H9 (cell line): Measurements from ENCODE around the gene WDR20. TPM values are rescaled to one million over a fixed set of nuclear protein-coding genes. Genes with fewer than 3 reads are reported as not detected.

Source experiments
- DNase-seq: peaks from one replicate; pipeline ENCODE4 v3.0.0-alpha.2; 2017
- H2AFZ ChIP-seq: one replicate; pipeline ENCODE4 v1.6.1; 2013; ENCODE audit warnings: mild to moderate bottlenecking, low read length, control low read depth, moderate library complexity
- H2AK5ac ChIP-seq: 2 replicates; pipeline ENCODE4 v1.6.1; 2013; ENCODE audit warnings: low read length, control low read depth, mixed read lengths; ENCODE audit not compliant: insufficient read length
- H2BK120ac ChIP-seq: one replicate; pipeline ENCODE4 v1.6.1; 2013; ENCODE audit warnings: low read depth, mild to moderate bottlenecking, low read length, control low read depth, inconsistent platforms; ENCODE audit not compliant: poor library complexity, severe bottlenecking
- H2BK12ac ChIP-seq: 2 replicates; pipeline ENCODE4 v1.6.1; 2013; ENCODE audit warnings: low read length, control low read depth, mixed read lengths, low read depth; ENCODE audit not compliant: insufficient read length
- H2BK15ac ChIP-seq: 2 replicates; pipeline ENCODE4 v1.6.1; 2013; ENCODE audit warnings: low read depth, low read length, control low read depth
- H2BK20ac ChIP-seq: one replicate; pipeline ENCODE4 v1.6.1; 2013; ENCODE audit warnings: low read depth, mild to moderate bottlenecking, low read length, control low read depth, inconsistent platforms; ENCODE audit not compliant: poor library complexity, severe bottlenecking
- H2BK5ac ChIP-seq: 2 replicates; pipeline ENCODE4 v1.6.1; 2013; ENCODE audit warnings: low read length, control low read depth, mixed read lengths; ENCODE audit not compliant: insufficient read length
- H3K14ac ChIP-seq: 2 replicates; pipeline ENCODE4 v1.6.1; 2013; ENCODE audit warnings: low read length, control low read depth; ENCODE audit not compliant: insufficient read depth
- H3K18ac ChIP-seq: 2 replicates; pipeline ENCODE4 v1.6.1; 2013; ENCODE audit warnings: low read depth, mild to moderate bottlenecking, mixed read lengths, low read length, control low read depth; ENCODE audit not compliant: insufficient read length
- H3K23ac ChIP-seq: 2 replicates; pipeline ENCODE4 v1.6.1; 2013; ENCODE audit warnings: low read length, control low read depth, mixed read lengths, low read depth; ENCODE audit not compliant: insufficient read length
- H3K23me2 ChIP-seq: 2 replicates; pipeline ENCODE4 v1.6.1; 2013; ENCODE audit warnings: low read depth, mild to moderate bottlenecking, mixed read lengths, low read length, control low read depth; ENCODE audit not compliant: insufficient read length, poor library complexity, severe bottlenecking
- H3K27ac ChIP-seq: 2 replicates; pipeline ENCODE4 v1.5.1; 2013; ENCODE audit warnings: low read length, control low read depth, mixed read lengths, low read depth; ENCODE audit not compliant: insufficient read length
- H3K27me3 ChIP-seq: 2 replicates; pipeline ENCODE4 v1.6.1; 2013; ENCODE audit warnings: low read length, control low read depth, inconsistent platforms; ENCODE audit not compliant: insufficient read depth
- H3K4ac ChIP-seq: 2 replicates; pipeline ENCODE4 v1.6.1; 2013; ENCODE audit warnings: low read depth, mild to moderate bottlenecking, control low read depth, inconsistent platforms, low read length, moderate library complexity
- H3K4me1 ChIP-seq: 2 replicates; pipeline ENCODE4 v1.6.1; 2013; ENCODE audit warnings: low read length, control low read depth, inconsistent platforms; ENCODE audit not compliant: insufficient read depth
- H3K4me2 ChIP-seq: 2 replicates; pipeline ENCODE4 v1.6.1; 2013; ENCODE audit warnings: low read length, control low read depth, mixed read lengths; ENCODE audit not compliant: insufficient read length, insufficient read depth
- H3K56ac ChIP-seq: 2 replicates; pipeline ENCODE4 v1.6.1; 2013; ENCODE audit warnings: low read depth, mild to moderate bottlenecking, mixed read lengths, low read length, control low read depth; ENCODE audit not compliant: insufficient read length
- H3K79me1 ChIP-seq: 2 replicates; pipeline ENCODE4 v1.6.1; 2013; ENCODE audit warnings: low read depth, mild to moderate bottlenecking, moderate library complexity, low read length, control low read depth, inconsistent platforms; ENCODE audit not compliant: insufficient read depth, poor library complexity, severe bottlenecking
- H3K79me2 ChIP-seq: 2 replicates; pipeline ENCODE4 v1.6.1; 2013; ENCODE audit warnings: low read length, control low read depth, inconsistent platforms; ENCODE audit not compliant: insufficient read depth
- H3K9ac ChIP-seq: 2 replicates; pipeline ENCODE4 v1.6.1; 2013; ENCODE audit warnings: low read length, control low read depth, mixed read lengths; ENCODE audit not compliant: insufficient read length; ENCODE audit errors: extremely low read depth
- H3K9me3 ChIP-seq: one replicate; pipeline ENCODE4 v1.6.1; 2013; ENCODE audit warnings: low read depth, low read length, inconsistent platforms; ENCODE audit not compliant: control insufficient read depth
- H3T11ph ChIP-seq: one replicate; pipeline ENCODE4 v1.6.1; 2013; ENCODE audit warnings: mild to moderate bottlenecking, low read length, control low read depth, inconsistent platforms
- H4K20me1 ChIP-seq: one replicate; pipeline ENCODE4 v1.6.1; 2013; ENCODE audit not compliant: control insufficient read depth, insufficient read length, insufficient read depth
- H4K5ac ChIP-seq: 2 replicates; pipeline ENCODE4 v1.6.1; 2013; ENCODE audit warnings: low read depth, mild to moderate bottlenecking, mixed read lengths, low read length, control low read depth; ENCODE audit not compliant: insufficient read length
- H4K8ac ChIP-seq: replicated peaks from 2 replicates; pipeline ENCODE4 v1.6.1; 2013; ENCODE audit warnings: low read length, control low read depth, mixed read lengths, low read depth; ENCODE audit not compliant: insufficient read length
- H4K91ac ChIP-seq: 2 replicates; pipeline ENCODE4 v1.6.1; 2013; ENCODE audit warnings: low read depth, mild to moderate bottlenecking, moderate library complexity, mixed read lengths, low read length, control low read depth; ENCODE audit not compliant: insufficient read length
- H3K27ac Mint-ChIP-seq, 3 experiments: 2 replicates in 2 of 3; 3 replicates in 1 of 3; pipeline ENCODE4 v1.8.0; 2020 to 2021; ENCODE audit warnings: mixed read lengths in 3 of 3, mild to moderate bottlenecking in 1 of 3, moderate library complexity in 1 of 3
- H3K27me3 Mint-ChIP-seq: 2 replicates; pipeline ENCODE4 v1.8.0; 2021; ENCODE audit warnings: low read depth, mild to moderate bottlenecking, moderate library complexity, mixed read lengths
- H3K36me3 Mint-ChIP-seq, 3 experiments: 2 replicates in 2 of 3; 3 replicates in 1 of 3; pipeline ENCODE4 v1.8.0; 2020 to 2021; ENCODE audit warnings: low read depth in 3 of 3, mixed read lengths in 3 of 3; ENCODE audit not compliant: insufficient read depth in 1 of 3
- H3K4me1 Mint-ChIP-seq, 2 experiments: 2 replicates each; pipeline ENCODE4 v1.8.0; 2020; ENCODE audit warnings: mixed read lengths in 2 of 2
- H3K4me3 Mint-ChIP-seq, 2 experiments: 2 replicates in 1 of 2; 3 replicates in 1 of 2; pipeline ENCODE4 v1.8.0; 2020 to 2021; ENCODE audit warnings: mild to moderate bottlenecking in 2 of 2, mixed read lengths in 2 of 2, moderate library complexity in 1 of 2
- H3K9me3 Mint-ChIP-seq, 2 experiments: 2 replicates in 1 of 2; 3 replicates in 1 of 2; pipeline ENCODE4 v1.8.0; 2020; ENCODE audit warnings: mild to moderate bottlenecking in 2 of 2, mixed read lengths in 2 of 2, moderate library complexity in 1 of 2
- WGBS: extraction: QIAGEN DNeasy Blood & Tissue Kit; methylation state at CpG from one replicate; pipeline ENCODE4 v1.1.7; 2013; ENCODE audit warnings: missing lambda C conversion rate, low lambda C conversion rate, mixed read lengths; ENCODE audit not compliant: insufficient read length; ENCODE audit errors: extremely low coverage; 5-methylcytosine and 5-hydroxymethylcytosine counted together
- total RNA-seq: library from RNA; stranded (reverse); gene quantifications from 2 replicates; pipeline ENCODE4 v1.2.1, GENCODE V29; 2021
- TF ChIP-seq, protein P1 (sequence below): fragments of 200-600 bp; sonication (generic); conservative IDR thresholded peaks from 3 replicates; pipeline ENCODE4 v1.8.0; 2021; ENCODE audit warnings: antibody characterized with exemption, mild to moderate bottlenecking

Gene WDR20
- total RNA-seq, 1 experiment from 2014 or later: 31.6 TPM

DNA sequence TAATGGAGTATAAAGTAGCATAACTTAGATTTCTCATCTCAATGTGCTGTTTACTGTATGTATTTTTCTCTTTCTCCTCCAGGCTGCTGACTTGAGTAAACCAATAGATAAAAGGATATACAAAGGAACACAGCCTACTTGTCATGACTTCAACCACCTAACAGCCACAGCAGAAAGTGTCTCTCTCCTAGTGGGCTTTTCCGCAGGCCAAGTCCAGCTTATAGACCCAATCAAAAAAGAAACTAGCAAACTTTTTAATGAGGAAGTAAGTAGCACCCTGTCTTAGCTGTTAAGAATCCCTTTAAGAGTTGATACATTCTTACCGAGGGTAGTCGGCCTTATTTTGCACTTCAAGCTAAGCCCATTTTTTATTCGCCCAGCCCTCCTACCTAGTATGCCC lies 55.2 kb downstream of the WDR20 start:
- Histone ChIP-seq H4K8ac (no peak overlapping the region), H3K56ac (no peak overlapping the region), H3K23me2 (no peaks in the 10 kb centered on the region), H4K20me1 (no peaks in the 10 kb centered on the region), H3K9ac (no peak overlapping the region), H2AFZ (no peak overlapping the region), H3K18ac (no peak overlapping the region), H3K79me2 (peaks cover under 1% of the 10 kb centered on the region; the same call in 1 of the 2 replicates), H2BK120ac (no peak overlapping the region), H2BK20ac (no peak overlapping the region), H2BK12ac (no peak overlapping the region), H3K79me1 (peaks cover 4% of the 10 kb centered on the region), H3K27ac (no peak overlapping the region), H2BK5ac (no peak overlapping the region), H2BK15ac (no peak overlapping the region), H3T11ph (no peak overlapping the region), H4K91ac (no peak overlapping the region), H3K4me2 (no peak overlapping the region), H3K4ac (no peak overlapping the region), H3K4me1 (peaks cover 4% of the 10 kb centered on the region; the same call in 1 of the 2 replicates), H3K23ac (no peak overlapping the region), H3K9me3 (no peaks in the 10 kb centered on the region), H4K5ac (no peak overlapping the region), H3K14ac (no peak overlapping the region), H3K27me3 (no peaks in the 10 kb centered on the region), H2AK5ac (no peak overlapping the region)
- TF ChIP-seq, protein P1, sequence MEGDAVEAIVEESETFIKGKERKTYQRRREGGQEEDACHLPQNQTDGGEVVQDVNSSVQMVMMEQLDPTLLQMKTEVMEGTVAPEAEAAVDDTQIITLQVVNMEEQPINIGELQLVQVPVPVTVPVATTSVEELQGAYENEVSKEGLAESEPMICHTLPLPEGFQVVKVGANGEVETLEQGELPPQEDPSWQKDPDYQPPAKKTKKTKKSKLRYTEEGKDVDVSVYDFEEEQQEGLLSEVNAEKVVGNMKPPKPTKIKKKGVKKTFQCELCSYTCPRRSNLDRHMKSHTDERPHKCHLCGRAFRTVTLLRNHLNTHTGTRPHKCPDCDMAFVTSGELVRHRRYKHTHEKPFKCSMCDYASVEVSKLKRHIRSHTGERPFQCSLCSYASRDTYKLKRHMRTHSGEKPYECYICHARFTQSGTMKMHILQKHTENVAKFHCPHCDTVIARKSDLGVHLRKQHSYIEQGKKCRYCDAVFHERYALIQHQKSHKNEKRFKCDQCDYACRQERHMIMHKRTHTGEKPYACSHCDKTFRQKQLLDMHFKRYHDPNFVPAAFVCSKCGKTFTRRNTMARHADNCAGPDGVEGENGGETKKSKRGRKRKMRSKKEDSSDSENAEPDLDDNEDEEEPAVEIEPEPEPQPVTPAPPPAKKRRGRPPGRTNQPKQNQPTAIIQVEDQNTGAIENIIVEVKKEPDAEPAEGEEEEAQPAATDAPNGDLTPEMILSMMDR: no peak
- no CpG with 5 or more reads among the region's 4 CpGs for WGBS
- Mint-ChIP-seq H3K27me3 (no peaks in the 10 kb centered on the region), H3K36me3 (peaks cover 9 to 37% (median 29%) of the 10 kb centered on the region in 3 experiments; a peak in 6 of 7 replicates), H3K4me3 (no peak overlapping the region), H3K4me1 (peaks cover 29 to 30% of the 10 kb centered on the region in 2 experiments), H3K27ac (no peak overlapping the region), H3K9me3 (no peaks in the 10 kb centered on the region)
- no peak for DNase-seq
